H1 (cell line): ENCODE results near the gene ATP8B2. TPM values are rescaled to one million over a fixed set of nuclear protein-coding genes. Genes with fewer than 3 reads are reported as not detected.

Experiments used
- CTCF ChIA-PET: fragments of 300-600 bp; sonication (Branson Sonifier 250); formaldehyde crosslinking; loops from one replicate; lab custom pipeline; 2021; ENCODE audit not compliant: partially characterized antibody; lab: Charles Lee
- POLR2A ChIA-PET: fragments of 300-600 bp; sonication (Branson Sonifier 250); formaldehyde crosslinking; loops from one replicate; lab custom pipeline; 2021; ENCODE audit warnings: inconsistent platforms; ENCODE audit not compliant: partially characterized antibody; lab: Charles Lee
- DNase-seq, 2 experiments: peaks; one replicate each; pipeline versions ENCODE4 v3.0.0 to v3.0.0-alpha.2; 2010 to 2022; ENCODE audit warnings: low spot score in 2 of 2, low read depth in 1 of 2, mixed read lengths in 1 of 2
- FAIRE-seq: peaks from 2 replicates; lab custom pipeline; 2011; peaks lifted over from hg19 to GRCh38; lab: Jason Lieb, UNC
- H2AFZ ChIP-seq: 2 replicates; pipeline ENCODE4 v1.8.1; 2012; ENCODE audit warnings: low read length, inconsistent platforms
- H2AK5ac ChIP-seq: 2 replicates; pipeline ENCODE4 v1.6.1; 2013; ENCODE audit warnings: low read depth, low read length
- H2BK120ac ChIP-seq: replicated peaks from 2 replicates; pipeline ENCODE3; 2013; ENCODE audit warnings: low read depth, low read length, inconsistent platforms
- H2BK12ac ChIP-seq: 2 replicates; pipeline ENCODE4 v1.6.1; 2013; ENCODE audit warnings: low read depth, low read length
- H2BK15ac ChIP-seq: 2 replicates; pipeline ENCODE4 v1.6.1; 2013; ENCODE audit warnings: low read length
- H2BK20ac ChIP-seq: 2 replicates; pipeline ENCODE4 v1.6.1; 2013; ENCODE audit warnings: low read length
- H2BK5ac ChIP-seq: 2 replicates; pipeline ENCODE4 v1.6.1; 2013; ENCODE audit warnings: low read depth, low read length
- H3K14ac ChIP-seq: 2 replicates; pipeline ENCODE4 v1.6.1; 2013; ENCODE audit warnings: inconsistent platforms; ENCODE audit not compliant: insufficient read length
- H3K18ac ChIP-seq: 2 replicates; pipeline ENCODE4 v1.6.1; 2013; ENCODE audit warnings: low read length; ENCODE audit errors: extremely low read depth
- H3K23ac ChIP-seq: 2 replicates; pipeline ENCODE4 v1.6.1; 2013; ENCODE audit warnings: inconsistent platforms; ENCODE audit not compliant: insufficient read length
- H3K23me2 ChIP-seq: 2 replicates; pipeline ENCODE4 v1.6.1; 2013; ENCODE audit warnings: low read depth, low read length
- H3K27ac ChIP-seq: 2 replicates; pipeline ENCODE4 v1.6.1; 2011; ENCODE audit warnings: low read depth, low read length, inconsistent platforms
- H3K27me3 ChIP-seq, 4 experiments: replicated peaks in 1 of 4; 1 replicate in 1 of 4; 2 replicates in 3 of 4; pipeline versions ENCODE4 v1.6.1 to v1.8.1; 2011 to 2013; ENCODE audit warnings: low read length in 3 of 4, mild to moderate bottlenecking in 3 of 4, inconsistent platforms in 2 of 4, mixed read lengths in 2 of 4, moderate library complexity in 1 of 4; ENCODE audit not compliant: control insufficient read depth in 3 of 4, insufficient read depth in 3 of 4; ENCODE audit errors: extremely low read depth in 1 of 4
- H3K36me3 ChIP-seq, 4 experiments: 2 replicates each; pipeline versions ENCODE4 v1.6.1 to v1.8.1; 2011 to 2013; ENCODE audit warnings: mild to moderate bottlenecking in 4 of 4, low read length in 3 of 4, moderate library complexity in 2 of 4, control low read depth in 1 of 4, inconsistent platforms in 1 of 4; ENCODE audit not compliant: insufficient read depth in 4 of 4, control insufficient read depth in 2 of 4
- H3K4ac ChIP-seq: replicated peaks from 2 replicates; pipeline ENCODE3; 2013; ENCODE audit warnings: low read length, low read depth, mixed read lengths, inconsistent platforms; ENCODE audit not compliant: insufficient read length
- H3K4me1 ChIP-seq, 4 experiments: replicated peaks in 1 of 4; 1 replicate in 1 of 4; 2 replicates in 3 of 4; pipeline versions ENCODE4 v1.6.1 to v1.8.1; 2011 to 2013; ENCODE audit warnings: low read length in 3 of 4, inconsistent platforms in 2 of 4, mixed read lengths in 1 of 4; ENCODE audit not compliant: insufficient read depth in 4 of 4, control insufficient read depth in 3 of 4
- H3K4me2 ChIP-seq, 2 experiments: 2 replicates each; pipeline versions ENCODE4 v1.6.1 to v1.8.1; 2011 to 2013; ENCODE audit warnings: low read depth in 2 of 2, low read length in 2 of 2, control low read depth in 1 of 2, inconsistent platforms in 1 of 2, mild to moderate bottlenecking in 1 of 2; ENCODE audit not compliant: insufficient read depth in 1 of 2
- H3K4me3 ChIP-seq, 4 experiments: fragments of 200-600, 300-600 bp in 1 of 4; sonication (generic), shearing (Covaris generic), sonication (Bioruptor Twin) in 1 of 4; 2 replicates each; pipeline versions ENCODE4 v1.5.1 to v1.8.1; 2011 to 2016; ENCODE audit warnings: low read length in 4 of 4, low read depth in 3 of 4, control low read depth in 2 of 4, inconsistent platforms in 2 of 4, mild to moderate bottlenecking in 2 of 4, mixed read lengths in 1 of 4, moderate library complexity in 1 of 4; ENCODE audit not compliant: insufficient read depth in 2 of 4; ENCODE audit errors: extremely low read depth in 1 of 4
- H3K56ac ChIP-seq: replicated peaks from 2 replicates; pipeline ENCODE3; 2013; ENCODE audit warnings: low read depth, mild to moderate bottlenecking, mixed read lengths, low read length, inconsistent platforms; ENCODE audit not compliant: insufficient read length
- H3K79me1 ChIP-seq: 2 replicates; pipeline ENCODE4 v1.6.1; 2013; ENCODE audit warnings: low read depth, low read length, control low read depth
- H3K79me2 ChIP-seq, 2 experiments: 2 replicates each; pipeline versions ENCODE4 v1.6.1 to v1.8.1; 2012 to 2013; ENCODE audit warnings: low read length in 2 of 2, mild to moderate bottlenecking in 2 of 2, inconsistent platforms in 1 of 2; ENCODE audit not compliant: insufficient read depth in 2 of 2, control insufficient read depth in 1 of 2
- H3K9ac ChIP-seq, 4 experiments: replicated peaks in 1 of 4; 1 replicate in 1 of 4; 2 replicates in 3 of 4; pipeline versions ENCODE4 v1.6.1 to v1.8.1; 2011 to 2013; ENCODE audit warnings: low read depth in 3 of 4, low read length in 3 of 4, control low read depth in 2 of 4, mild to moderate bottlenecking in 2 of 4, moderate library complexity in 2 of 4, inconsistent platforms in 1 of 4; ENCODE audit errors: extremely low read depth in 1 of 4
- H3K9me3 ChIP-seq, 2 experiments: 2 replicates each; pipeline versions ENCODE4 v1.6.1 to v1.8.1; 2012 to 2013; ENCODE audit warnings: mild to moderate bottlenecking in 2 of 2, moderate library complexity in 2 of 2, control low read depth in 1 of 2, inconsistent platforms in 1 of 2, low read depth in 1 of 2, low read length in 1 of 2, mixed read lengths in 1 of 2; ENCODE audit not compliant: insufficient read depth in 2 of 2
- H4K20me1 ChIP-seq, 2 experiments: replicated peaks in 1 of 2; 2 replicates each; pipeline versions ENCODE3 to v1.8.1; 2011 to 2013; ENCODE audit warnings: inconsistent platforms in 2 of 2, low read length in 2 of 2, mild to moderate bottlenecking in 1 of 2; ENCODE audit not compliant: insufficient read depth in 2 of 2, control insufficient read depth in 1 of 2
- H4K5ac ChIP-seq: 2 replicates; pipeline ENCODE4 v1.6.1; 2013; ENCODE audit warnings: low read length, low read depth, mixed read lengths, inconsistent platforms; ENCODE audit not compliant: insufficient read length
- H4K8ac ChIP-seq: 2 replicates; pipeline ENCODE4 v1.8.0; 2013; ENCODE audit warnings: mild to moderate bottlenecking, moderate library complexity, low read length, inconsistent platforms; ENCODE audit not compliant: insufficient read depth; ENCODE audit errors: extremely low read depth
- H4K91ac ChIP-seq: replicated peaks from 2 replicates; pipeline ENCODE3; 2013; ENCODE audit warnings: low read length, mixed read lengths, inconsistent platforms; ENCODE audit not compliant: insufficient read length
- ASH2L ChIP-seq: fragments of 200-600, 300-600 bp; sonication (generic); IDR thresholded peaks from one replicate; pipeline ENCODE4 v1.7.1; 2017; ENCODE audit warnings: low read length
- BACH1 ChIP-seq: IDR thresholded peaks from 2 replicates; pipeline ENCODE4 v1.6.1; 2012; ENCODE audit warnings: low read length, improper control_type of control experiment
- CBX5 ChIP-seq: fragments of 300-800, 300-1000 bp; sonication (generic); IDR thresholded peaks from 2 replicates; pipeline ENCODE4 v1.7.1; 2016; ENCODE audit warnings: antibody characterized with exemption, low read length, low read depth
- GTF2F1 ChIP-seq: IDR thresholded peaks from 2 replicates; pipeline ENCODE4 v1.6.1; 2012; ENCODE audit warnings: low read depth, low read length, improper control_type of control experiment, borderline replicate concordance
- HDAC2 ChIP-seq, 2 experiments: fragments of 300-600 bp in 1 of 2; sonication (generic) in 1 of 2; IDR thresholded peaks; 2 replicates each; pipeline ENCODE4 v1.6.1; 2011 to 2012; ENCODE audit warnings: low read depth in 2 of 2, low read length in 2 of 2, mild to moderate bottlenecking in 2 of 2, moderate library complexity in 2 of 2, borderline replicate concordance in 1 of 2, inconsistent platforms in 1 of 2
- JUND ChIP-seq: IDR thresholded peaks from 2 replicates; pipeline ENCODE4 v1.6.1; 2011; ENCODE audit warnings: mild to moderate bottlenecking, improper control_type of control experiment, low read length
- MAX ChIP-seq: IDR thresholded peaks from 2 replicates; pipeline ENCODE4 v1.6.1; 2012; ENCODE audit warnings: inconsistent platforms
- PHF8 ChIP-seq: fragments of 200-600 bp; sonication (generic); conservative IDR thresholded peaks from 2 replicates; pipeline ENCODE4 v1.7.1; 2012; ENCODE audit warnings: low read depth, mild to moderate bottlenecking, inconsistent platforms, low read length, moderate library complexity
- POU5F1 ChIP-seq: IDR thresholded peaks from 2 replicates; pipeline ENCODE4 v1.6.1; 2011; ENCODE audit warnings: low read depth, mild to moderate bottlenecking, low read length, moderate library complexity
- RXRA ChIP-seq: IDR thresholded peaks from 2 replicates; pipeline ENCODE4 v1.6.1; 2011; ENCODE audit warnings: low read depth, mild to moderate bottlenecking, low read length, moderate library complexity; ENCODE audit not compliant: insufficient read depth
- SIN3A ChIP-seq, 2 experiments: IDR thresholded peaks in 1 of 2; conservative IDR thresholded peaks in 1 of 2; 2 replicates each; pipeline ENCODE4 v1.6.1; 2011 to 2012; ENCODE audit warnings: low read length in 2 of 2, improper control_type of control experiment in 1 of 2, low read depth in 1 of 2, mild to moderate bottlenecking in 1 of 2
- SIRT6 ChIP-seq: IDR thresholded peaks from one replicate; pipeline ENCODE4 v1.7.1; 2012; ENCODE audit warnings: low read length, inconsistent platforms
- SRF ChIP-seq: IDR thresholded peaks from 2 replicates; pipeline ENCODE4 v1.6.1; 2011; ENCODE audit warnings: mild to moderate bottlenecking, low read depth, low read length, moderate library complexity
- WGBS, 2 experiments: shearing (Covaris generic) in 1 of 2; methylation state at CpG; one replicate each; pipeline versions ENCODE4 v1.1.6 to v1.1.7; 2013 to 2015; ENCODE audit warnings: low lambda C conversion rate in 2 of 2, mixed read lengths in 2 of 2, inconsistent platforms in 1 of 2, low coverage in 1 of 2, missing lambda C conversion rate in 1 of 2; ENCODE audit not compliant: insufficient replicate concordance in 2 of 2, insufficient coverage in 1 of 2, insufficient read length in 1 of 2; ENCODE audit errors: extremely low coverage in 1 of 2, missing lambda C conversion rate in 1 of 2; 5-methylcytosine and 5-hydroxymethylcytosine counted together
- polyA plus RNA-seq, 7 experiments: library from polyadenylated mRNA; depleted of rRNA in 3 of 7; stranded (reverse) in 5 of 7; unstranded in 2 of 7; fragments of >200 nt in 5 of 7; fragments of 200-250 nt in 2 of 7; gene quantifications; 1 replicate in 5 of 7; 2 replicates in 1 of 7; 4 replicates in 1 of 7; pipeline versions ENCODE4 v1.2.1 to v1.2.3, GENCODE V29; 2011 to 2013; ENCODE audit warnings: missing spikeins in 2 of 7, mixed read lengths in 2 of 7
- total RNA-seq: library from RNA; stranded (reverse); fragmentation: NEBNext Ultra II Directional; extraction: Animal tissue kit (Norgen Biotek cat#: 25700); gene quantifications from 2 replicates; pipeline ENCODE4 v1.2.1, GENCODE V29; 2021

ATP8B2 gene
- total and polyA plus RNA-seq, 2 of the 8 experiments (the other 6 are each of a cell fraction or from before 2014, with no cell fraction given) = 61.4 to 70.1 TPM

GRCh38 chr1:154353966-154354365 is 28.6 kb downstream of the ATP8B2 start:
- peaks cover 15% of the 10 kb centered on the region; the same call in 1 of the 2 replicates for H3K23me2 ChIP-seq
- H3K27ac ChIP-seq = no peak overlapping the region
- H3K4me1 ChIP-seq = peaks cover 0 to 13% (median 5%) of the 10 kb centered on the region in 4 experiments; a peak in 4 of 7 replicates
- H3K18ac ChIP-seq = no peak overlapping the region
- H3K79me2 ChIP-seq = no peaks in the 10 kb centered on the region
- FAIRE-seq = no peak
- H3K9me3 ChIP-seq = no peaks in the 10 kb centered on the region
- CTCF ChIA-PET = interaction anchor here (0.7 to 27.5 kb wide), 7 partner anchors 10 to 126 kb away, joined by 3 to 507 read pairs (median 4); partner anchors contain the start of genes AQP10 and ATP8B2
- H3K79me1 ChIP-seq = no peaks in the 10 kb centered on the region; the same call in 1 of the 2 replicates
- no peak overlapping the region for H3K4me3 ChIP-seq
- H4K91ac ChIP-seq = no peak overlapping the region
- peaks cover 0 to 7% (median 4%) of the 10 kb centered on the region in 4 experiments; a peak in 4 of 7 replicates for H3K27me3 ChIP-seq
- no peak overlapping the region for H4K5ac ChIP-seq
- peaks cover 0 to 4% (median 2%) of the 10 kb centered on the region in 4 experiments; a peak in 4 of 8 replicates for H3K36me3 ChIP-seq
- H3K56ac ChIP-seq = no peak overlapping the region
- H3K4me2 ChIP-seq = peak overlapping the region in 1 of 2 experiments; percentile 74; a peak in 1 of 4 replicates
- DNase-seq = no peak
- no peak overlapping the region for H2BK120ac ChIP-seq
- H3K4ac ChIP-seq = no peak overlapping the region
- 0 out of 2 replicates have a peak overlapping the region, but pooled peaks have one; percentile 55 for H2BK12ac ChIP-seq
- H4K20me1 ChIP-seq = no peaks in the 10 kb centered on the region
- POLR2A ChIA-PET = no interaction called here
- H4K8ac ChIP-seq = no peak overlapping the region
- H2AFZ ChIP-seq = no peak overlapping the region
- no peak overlapping the region for H2AK5ac ChIP-seq
- no peak overlapping the region for H3K23ac ChIP-seq
- no peak overlapping the region for H3K9ac ChIP-seq
- H2BK5ac ChIP-seq = no peak overlapping the region
- H2BK20ac ChIP-seq = no peak overlapping the region; the same call in 1 of the 2 replicates
- 86% methylated on average over 5 of the region's 5 CpGs; no CpG with 5 or more reads in 1 of the 2 experiments for WGBS, 2 experiments
- H3K14ac ChIP-seq = no peak overlapping the region
- H2BK15ac ChIP-seq = peak overlapping the region; percentile 88; the same call in 1 of the 2 replicates
- TF ChIP-seq MAX (no peak), SIRT6 (no peak), RXRA (no peak), ASH2L (no peak), SIN3A (conservative IDR thresholded peaks at IDR 0.05 in 1 of 2, IDR thresholded peaks at IDR 0.05 in 1 of 2; ENCODE audit: low read depth in 1 of 2, low read length in 2 of 2) (no peak), BACH1 (no peak), HDAC2 (IDR thresholded peaks at IDR 0.05; ENCODE audit: borderline replicate concordance in 1 of 2, low read depth in 2 of 2, low read length in 2 of 2) (no peak), POU5F1 (no peak), CBX5 (no peak), PHF8 (no peak), SRF (no peak), GTF2F1 (no peak), JUND (no peak)
